Measurements from ENCODE around the gene LMNB1.
"Not testable (repeated sequence)": the region's sequence is repeated elsewhere in the genome, so short reads cannot be mapped to it uniquely, and the experiment has no call there.

The LMNB1 gene

GRCh38 chr5:126793097-126793496 is 16.2 kb downstream of the LMNB1 start:
- no peak overlapping the region for H3K9ac ChIP-seq (ENCODE audit: low read length)
- H3K9me3 ChIP-seq (ENCODE audit: control insufficient read depth, low read length): no peaks in the 10 kb centered on the region
- H3K4me3 ChIP-seq (ENCODE audit: low read length): no peak overlapping the region
- H3K4me1 ChIP-seq (ENCODE audit: control insufficient read depth, insufficient read depth, low read length): no peaks in the 10 kb centered on the region
- H3K36me3 ChIP-seq (ENCODE audit: control insufficient read depth, insufficient read depth, low read length): no peaks in the 10 kb centered on the region
- no peaks in the 10 kb centered on the region for H3K27me3 ChIP-seq (ENCODE audit: control insufficient read depth, insufficient read depth, low read length)

- not testable (repeated sequence) for H3K27me3 ChIP-seq (ENCODE audit: control insufficient read depth, insufficient read depth, low read length); H3K9ac ChIP-seq (ENCODE audit: low read length); H3K4me1 ChIP-seq (ENCODE audit: control insufficient read depth, insufficient read depth, low read length); H3K4me3 ChIP-seq (ENCODE audit: low read length); H3K9me3 ChIP-seq (ENCODE audit: control insufficient read depth, low read length); H3K36me3 ChIP-seq (ENCODE audit: control insufficient read depth, insufficient read depth, low read length)
These were observed 16.7 kb downstream of the LMNB1 start for GRCh38 chr5:126793648-126794047.

- H3K27me3 ChIP-seq (ENCODE audit: control insufficient read depth, insufficient read depth, low read length): no peaks in the 10 kb centered on the region
- no peaks in the 10 kb centered on the region for H3K4me1 ChIP-seq (ENCODE audit: control insufficient read depth, insufficient read depth, low read length)
- no peaks in the 10 kb centered on the region for H3K9me3 ChIP-seq (ENCODE audit: control insufficient read depth, low read length)
- H3K4me3 ChIP-seq (ENCODE audit: low read length): no peak overlapping the region
- H3K9ac ChIP-seq (ENCODE audit: low read length): no peak overlapping the region
- H3K36me3 ChIP-seq (ENCODE audit: control insufficient read depth, insufficient read depth, low read length): no peaks in the 10 kb centered on the region
These were observed 17.4 kb downstream of the LMNB1 start for GRCh38 chr5:126794157-126794828.

GRCh38 chr5:126799780-126800179 is 22.8 kb downstream of the LMNB1 start:
- Histone ChIP-seq H3K4me3 (ENCODE audit: low read length) (no peak overlapping the region), H3K9me3 (ENCODE audit: control insufficient read depth, low read length) (no peaks in the 10 kb centered on the region), H3K9ac (ENCODE audit: low read length) (no peak overlapping the region), H3K27me3 (ENCODE audit: control insufficient read depth, insufficient read depth, low read length) (no peaks in the 10 kb centered on the region), H3K36me3 (ENCODE audit: control insufficient read depth, insufficient read depth, low read length) (no peaks in the 10 kb centered on the region), H3K4me1 (ENCODE audit: control insufficient read depth, insufficient read depth, low read length) (no peaks in the 10 kb centered on the region)

- Histone ChIP-seq H3K4me1 (ENCODE audit: control insufficient read depth, insufficient read depth, low read length) (no peaks in the 10 kb centered on the region), H3K36me3 (ENCODE audit: control insufficient read depth, insufficient read depth, low read length) (no peaks in the 10 kb centered on the region), H3K27me3 (ENCODE audit: control insufficient read depth, insufficient read depth, low read length) (no peaks in the 10 kb centered on the region), H3K9me3 (ENCODE audit: control insufficient read depth, low read length) (no peaks in the 10 kb centered on the region), H3K4me3 (ENCODE audit: low read length) (no peak overlapping the region), H3K9ac (ENCODE audit: low read length) (no peak overlapping the region)
These were observed 24.4 kb downstream of the LMNB1 start for GRCh38 chr5:126801174-126801991.

- H3K4me3 ChIP-seq (ENCODE audit: low read length): no peak overlapping the region
These were observed 25.0 kb downstream of the LMNB1 start for GRCh38 chr5:126801992-126802294.

GRCh38 chr5:126805063-126805462 is 28.1 kb downstream of the LMNB1 start:
- Histone ChIP-seq H3K4me1 (ENCODE audit: control insufficient read depth, insufficient read depth, low read length) (no peaks in the 10 kb centered on the region), H3K9me3 (ENCODE audit: control insufficient read depth, low read length) (no peaks in the 10 kb centered on the region), H3K4me3 (ENCODE audit: low read length) (no peak overlapping the region), H3K9ac (ENCODE audit: low read length) (no peak overlapping the region), H3K36me3 (ENCODE audit: control insufficient read depth, insufficient read depth, low read length) (no peaks in the 10 kb centered on the region), H3K27me3 (ENCODE audit: control insufficient read depth, insufficient read depth, low read length) (no peaks in the 10 kb centered on the region)

More at GRCh38 chr5:126801992-126802294, 25.0 kb downstream of the LMNB1 start:
- H3K9me3 ChIP-seq (ENCODE audit: control insufficient read depth, low read length): no peaks in the 10 kb centered on the region
- no peaks in the 10 kb centered on the region for H3K27me3 ChIP-seq (ENCODE audit: control insufficient read depth, insufficient read depth, low read length)
- H3K36me3 ChIP-seq (ENCODE audit: control insufficient read depth, insufficient read depth, low read length): no peaks in the 10 kb centered on the region
- no peaks in the 10 kb centered on the region for H3K4me1 ChIP-seq (ENCODE audit: control insufficient read depth, insufficient read depth, low read length)
- no peak overlapping the region for H3K9ac ChIP-seq (ENCODE audit: low read length)

GRCh38 chr5:126808521-126808988 is 31.6 kb downstream of the LMNB1 start:
- H3K9ac ChIP-seq (ENCODE audit: low read length): no peak overlapping the region
- H3K4me1 ChIP-seq (ENCODE audit: control insufficient read depth, insufficient read depth, low read length): peaks cover 4% of the 10 kb centered on the region
- no peaks in the 10 kb centered on the region for H3K9me3 ChIP-seq (ENCODE audit: control insufficient read depth, low read length)
- no peak overlapping the region for H3K4me3 ChIP-seq (ENCODE audit: low read length)
- no peaks in the 10 kb centered on the region for H3K36me3 ChIP-seq (ENCODE audit: control insufficient read depth, insufficient read depth, low read length)
- no peaks in the 10 kb centered on the region for H3K27me3 ChIP-seq (ENCODE audit: control insufficient read depth, insufficient read depth, low read length)

GRCh38 chr5:126809916-126810315 is 33.0 kb downstream of the LMNB1 start:
- Histone ChIP-seq H3K4me3 (ENCODE audit: low read length) (no peak overlapping the region), H3K9ac (ENCODE audit: low read length) (no peak overlapping the region), H3K4me1 (ENCODE audit: control insufficient read depth, insufficient read depth, low read length) (peaks cover 4% of the 10 kb centered on the region), H3K27me3 (ENCODE audit: control insufficient read depth, insufficient read depth, low read length) (no peaks in the 10 kb centered on the region), H3K36me3 (ENCODE audit: control insufficient read depth, insufficient read depth, low read length) (no peaks in the 10 kb centered on the region), H3K9me3 (ENCODE audit: control insufficient read depth, low read length) (no peaks in the 10 kb centered on the region)

GRCh38 chr5:126810596-126811380 is 33.9 kb downstream of the LMNB1 start:
- no peak overlapping the region for H3K4me3 ChIP-seq (ENCODE audit: low read length)
- no peaks in the 10 kb centered on the region for H3K9me3 ChIP-seq (ENCODE audit: control insufficient read depth, low read length)
- peaks cover 4% of the 10 kb centered on the region for H3K4me1 ChIP-seq (ENCODE audit: control insufficient read depth, insufficient read depth, low read length)
- H3K27me3 ChIP-seq (ENCODE audit: control insufficient read depth, insufficient read depth, low read length): no peaks in the 10 kb centered on the region
- no peaks in the 10 kb centered on the region for H3K36me3 ChIP-seq (ENCODE audit: control insufficient read depth, insufficient read depth, low read length)
- no peak overlapping the region for H3K9ac ChIP-seq (ENCODE audit: low read length)

GRCh38 chr5:126811515-126812198 is 34.7 kb downstream of the LMNB1 start:
- no peaks in the 10 kb centered on the region for H3K9me3 ChIP-seq (ENCODE audit: control insufficient read depth, low read length)
- H3K9ac ChIP-seq (ENCODE audit: low read length): no peak overlapping the region
- H3K4me3 ChIP-seq (ENCODE audit: low read length): no peak overlapping the region
- no peaks in the 10 kb centered on the region for H3K27me3 ChIP-seq (ENCODE audit: control insufficient read depth, insufficient read depth, low read length)
- H3K4me1 ChIP-seq (ENCODE audit: control insufficient read depth, insufficient read depth, low read length): peaks cover 4% of the 10 kb centered on the region
- H3K36me3 ChIP-seq (ENCODE audit: control insufficient read depth, insufficient read depth, low read length): no peaks in the 10 kb centered on the region

Measured in mucosa of stomach (tissue), 1 donor.